ENCODE measurements around the gene CHD5.
"Not testable (repeated sequence)": the region's sequence is repeated elsewhere in the genome, so short reads cannot be mapped to it uniquely, and the experiment has no call there.

CHD5 gene

GRCh38 chr1:6080469-6080868 is 99.7 kb downstream of the CHD5 start:
- DNase-seq: no peak

- no peak for DNase-seq
Measured at GRCh38 chr1:6077919-6078318, 102.2 kb downstream of the CHD5 start.

GRCh38 chr1:6077506-6077905 is 102.6 kb downstream of the CHD5 start:
- no peak for DNase-seq

- DNase-seq: not testable (repeated sequence)
Measured at GRCh38 chr1:6077061-6077460, 103.1 kb downstream of the CHD5 start.

GRCh38 chr1:6075748-6076147 is 104.4 kb downstream of the CHD5 start:
- DNase-seq: no peak

GRCh38 chr1:6074192-6074901 is 105.8 kb downstream of the CHD5 start:
- no peak for DNase-seq

- no peak for DNase-seq
Measured at GRCh38 chr1:6073480-6074053, 106.6 kb downstream of the CHD5 start.

- no peak for DNase-seq
Measured at GRCh38 chr1:6072774-6073479, 107.2 kb downstream of the CHD5 start.

- no peak for DNase-seq
Measured at GRCh38 chr1:6071219-6071618, 108.9 kb downstream of the CHD5 start.

GRCh38 chr1:6070450-6070974 is 109.6 kb downstream of the CHD5 start:
- no peak for DNase-seq

GRCh38 chr1:6069573-6069972 is 110.5 kb downstream of the CHD5 start:
- no peak for DNase-seq

- no peak for DNase-seq
Measured at GRCh38 chr1:6068932-6069331, 111.2 kb downstream of the CHD5 start.

- no peak for DNase-seq
Measured at GRCh38 chr1:6068073-6068472, 112.0 kb downstream of the CHD5 start.

- DNase-seq: no peak
Measured at GRCh38 chr1:6066680-6067079, 113.4 kb downstream of the CHD5 start.

- DNase-seq: no peak
Measured at GRCh38 chr1:6065093-6065858, 114.8 kb downstream of the CHD5 start.

GRCh38 chr1:6063532-6064053 is 116.5 kb downstream of the CHD5 start:
- not testable (repeated sequence) for DNase-seq

- no peak for DNase-seq
Measured at GRCh38 chr1:6062670-6063069, 117.5 kb downstream of the CHD5 start.

- DNase-seq: no peak
Measured at GRCh38 chr1:6059866-6060265, 120.3 kb downstream of the CHD5 start.

GRCh38 chr1:6057170-6057845 is 122.8 kb downstream of the CHD5 start:
- DNase-seq: no peak

GRCh38 chr1:6056572-6056948 is 123.6 kb downstream of the CHD5 start:
- DNase-seq: no peak

- no peak for DNase-seq
Measured at GRCh38 chr1:6054596-6054995, 125.5 kb downstream of the CHD5 start.

- DNase-seq: no peak
Measured at GRCh38 chr1:6053206-6053546, 126.9 kb downstream of the CHD5 start.

Data from activated CD4-positive, alpha-beta T cell treated with anti-CD3 and anti-CD28 coated beads for 1 hour (primary cell).